HL-60 (cell line): ENCODE results near the gene B2M.
A peak's percentile ranks its signal among the peaks of the same experiment; 100 is the strongest.

ENCODE experiments used
- DNase-seq, 2 experiments: peaks; one replicate each; pipeline ENCODE4 v3.0.0-alpha.2; 2010 to 2020; ENCODE audit warnings: low read depth in 1 of 2, low spot score in 1 of 2
- H3K27ac ChIP-seq: fragments of 250-450 bp; sonication (Bioruptor Pico); replicated peaks from 2 replicates; pipeline ENCODE4 v1.5.1; 2020; ENCODE audit warnings: mild to moderate bottlenecking, moderate library complexity
- H3K27me3 ChIP-seq: fragments of 250-450 bp; sonication (Bioruptor Pico); 2 replicates; pipeline ENCODE4 v1.5.1; 2021; ENCODE audit warnings: mild to moderate bottlenecking, moderate library complexity; ENCODE audit not compliant: insufficient read depth, poor library complexity, severe bottlenecking
- H3K4me3 ChIP-seq: replicated peaks from 2 replicates; pipeline ENCODE4 v1.5.1; 2011; ENCODE audit warnings: mild to moderate bottlenecking, control low read depth, low read length; ENCODE audit not compliant: insufficient read depth
- CTCF ChIP-seq: IDR thresholded peaks from one replicate; pipeline ENCODE4 v1.5.1; 2011; ENCODE audit warnings: low read length, control low read depth, inconsistent platforms; ENCODE audit not compliant: insufficient read depth
- GABPA ChIP-seq: IDR thresholded peaks from 2 replicates; pipeline ENCODE4 v1.6.1; 2012; ENCODE audit warnings: low read depth
- POLR2AphosphoS5 ChIP-seq: IDR thresholded peaks from 2 replicates; pipeline ENCODE4 v1.6.1; 2012; ENCODE audit warnings: low read depth
- REST ChIP-seq: IDR thresholded peaks from 2 replicates; pipeline ENCODE4 v1.6.1; 2012; ENCODE audit warnings: low read depth; ENCODE audit not compliant: insufficient replicate concordance
- SPI1 ChIP-seq: IDR thresholded peaks from 2 replicates; pipeline ENCODE4 v1.6.1; 2012; ENCODE audit warnings: low read depth, mild to moderate bottlenecking, borderline replicate concordance

B2M gene

GRCh38 chr15:44722011-44722410 is 10.7 kb downstream of the B2M start:
- no peak for DNase-seq
- Histone ChIP-seq H3K27me3 (no peaks in the 10 kb centered on the region), H3K27ac (0 out of 2 replicates have a peak overlapping the region, but pooled peaks have one; percentile 94), H3K4me3 (no peak overlapping the region)
- TF ChIP-seq SPI1 (no peak), POLR2AphosphoS5 (no peak), REST (no peak), CTCF (no peak), GABPA (no peak)

- TF ChIP-seq REST (no peak), POLR2AphosphoS5 (no peak), SPI1 (no peak), CTCF (no peak), GABPA (no peak)
- peak in 1 of 2 experiments; percentile 54 for DNase-seq
- H3K27me3 ChIP-seq = no peaks in the 10 kb centered on the region
- peak overlapping the region; percentile 80 for H3K27ac ChIP-seq
- no peak overlapping the region; the same call in 1 of the 2 replicates for H3K4me3 ChIP-seq
Observed at GRCh38 chr15:44726136-44726535, 14.8 kb downstream of the B2M start.

GRCh38 chr15:44726568-44727484 is 15.5 kb downstream of the B2M start:
- Histone ChIP-seq H3K27ac (peak overlapping the region; percentile 80), H3K27me3 (no peaks in the 10 kb centered on the region), H3K4me3 (no peak overlapping the region; the same call in 1 of the 2 replicates)
- no peak for TF ChIP-seq REST
- TF ChIP-seq POLR2AphosphoS5 = peak; percentile 15; the same call in 1 of the 2 replicates
- peak; percentile 85 to 89 for DNase-seq
